Loucy (cell line): ENCODE results near the gene LOXHD1.
A peak's percentile ranks its signal among the peaks of the same experiment; 100 is the strongest.

Experiments used
- H2AFZ ChIP-seq: fragments of 200-600 bp; sonication (generic); 2 replicates; pipeline ENCODE4 v1.6.0; 2016; ENCODE audit warnings: antibody characterized with exemption, mild to moderate bottlenecking, low read length, moderate library complexity
- H3F3A ChIP-seq: fragments of 200-600 bp; 2 replicates; pipeline ENCODE4 v1.6.0; 2016; ENCODE audit warnings: antibody characterized with exemption, low read depth, mild to moderate bottlenecking
- H3K27me3 ChIP-seq: fragments of 200-600 bp; sonication (generic); 2 replicates; pipeline ENCODE4 v1.6.1; 2014; ENCODE audit warnings: low read length, mild to moderate bottlenecking; ENCODE audit not compliant: insufficient read depth, poor library complexity, severe bottlenecking
- H3K36me3 ChIP-seq: fragments of 200-600 bp; sonication (generic); 2 replicates; pipeline ENCODE4 v1.6.1; 2016; ENCODE audit warnings: low read length; ENCODE audit not compliant: insufficient read depth
- H3K4me1 ChIP-seq: fragments of 200-600 bp; sonication (generic); 2 replicates; pipeline ENCODE4 v1.5.1; 2014; ENCODE audit warnings: low read length, mild to moderate bottlenecking; ENCODE audit not compliant: insufficient read depth, poor library complexity, severe bottlenecking
- H3K4me2 ChIP-seq: fragments of 200-600 bp; sonication (generic); 2 replicates; pipeline ENCODE4 v1.6.0; 2014; ENCODE audit warnings: antibody characterized with exemption, low read length, low read depth, mild to moderate bottlenecking; ENCODE audit not compliant: poor library complexity, severe bottlenecking
- H3K4me3 ChIP-seq: fragments of 200-600 bp; sonication (generic); 2 replicates; pipeline ENCODE4 v1.5.1; 2014; ENCODE audit warnings: low read length, mild to moderate bottlenecking, mixed read lengths; ENCODE audit not compliant: poor library complexity, severe bottlenecking
- H3K79me2 ChIP-seq: fragments of 200-600 bp; sonication (generic); 2 replicates; pipeline ENCODE4 v1.6.1; 2014; ENCODE audit warnings: low read length; ENCODE audit not compliant: insufficient read depth
- H3K9ac ChIP-seq: fragments of 200-600 bp; sonication (generic); 2 replicates; pipeline ENCODE4 v1.6.0; 2014; ENCODE audit warnings: mild to moderate bottlenecking, low read depth, low read length, moderate library complexity; ENCODE audit not compliant: poor library complexity, severe bottlenecking
- H3K9me2 ChIP-seq: fragments of 200-600 bp; sonication (generic); replicated peaks from 2 replicates; pipeline ENCODE4 v1.6.1; 2016; ENCODE audit warnings: low read depth, low read length, mixed read lengths
- H3K9me3 ChIP-seq: fragments of 200-600 bp; sonication (generic); 2 replicates; pipeline ENCODE4 v1.6.1; 2014; ENCODE audit warnings: mild to moderate bottlenecking, antibody characterized with exemption, low read length, low read depth; ENCODE audit not compliant: insufficient read depth
- H4K20me1 ChIP-seq: fragments of 200-600 bp; sonication (generic); 2 replicates; pipeline ENCODE4 v1.6.0; 2014; ENCODE audit warnings: antibody characterized with exemption, low read length, mild to moderate bottlenecking; ENCODE audit not compliant: insufficient read depth, poor library complexity, severe bottlenecking
- CTCF ChIP-seq: fragments of 200-600 bp; sonication (generic); conservative IDR thresholded peaks from 2 replicates; pipeline ENCODE4 v1.5.1; 2014; ENCODE audit warnings: mild to moderate bottlenecking, antibody characterized with exemption, low read length
- EZH2phosphoT487 ChIP-seq: fragments of 200-600 bp; IDR thresholded peaks from 2 replicates; pipeline ENCODE4 v1.6.1; 2018; ENCODE audit warnings: antibody characterized with exemption, mild to moderate bottlenecking, moderate library complexity, borderline replicate concordance

LOXHD1 gene

GRCh38 chr18:46632401-46633071 lies 24.5 kb downstream of the LOXHD1 start:
- H3K36me3 ChIP-seq, result no peaks in the 10 kb centered on the region

DNA sequence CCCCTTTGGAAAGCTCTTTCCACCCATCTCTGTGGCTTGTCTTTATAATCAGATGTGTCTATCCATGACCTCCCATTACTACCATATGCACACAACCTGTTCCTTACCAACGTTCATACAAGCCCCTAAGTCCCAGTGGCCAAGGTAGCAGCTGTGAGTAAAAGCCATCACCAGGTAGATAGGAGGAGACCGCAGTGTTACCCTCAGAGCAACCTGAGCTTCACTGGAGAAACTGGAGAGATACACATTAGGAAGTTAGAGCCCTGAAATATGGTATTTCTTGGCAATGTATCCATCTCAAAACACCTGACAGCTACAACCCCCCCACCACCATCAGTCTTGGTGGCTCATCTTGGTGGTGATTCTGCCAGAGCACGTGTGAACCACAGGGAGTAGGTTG lies 26.0 kb downstream of the LOXHD1 start:
- no peaks in the 10 kb centered on the region for H4K20me1 ChIP-seq
- H3K4me3 ChIP-seq, result no peak overlapping the region
- peaks cover 3% of the 10 kb centered on the region for H3K4me1 ChIP-seq
- H2AFZ ChIP-seq, result no peak overlapping the region
- no peaks in the 10 kb centered on the region for H3K36me3 ChIP-seq
- H3K4me2 ChIP-seq, result no peak overlapping the region
- no peaks in the 10 kb centered on the region for H3K79me2 ChIP-seq
- H3K9me3 ChIP-seq, result no peaks in the 10 kb centered on the region
- H3K9ac ChIP-seq, result no peak overlapping the region
- no peaks in the 10 kb centered on the region for H3K27me3 ChIP-seq
- no peaks in the 10 kb centered on the region for H3K9me2 ChIP-seq
- no peaks in the 10 kb centered on the region for H3F3A ChIP-seq
- TF ChIP-seq EZH2phosphoT487 (no peak), CTCF (no peak)

More at GRCh38 chr18:46632401-46633071, 24.5 kb downstream of the LOXHD1 start:
- H3K4me1 ChIP-seq, result peaks cover 3% of the 10 kb centered on the region
- H4K20me1 ChIP-seq, result no peaks in the 10 kb centered on the region
- no peak overlapping the region for H3K4me2 ChIP-seq
- TF ChIP-seq CTCF, result no peak
- no peak for TF ChIP-seq EZH2phosphoT487
- no peak overlapping the region for H3K4me3 ChIP-seq
- H3K79me2 ChIP-seq, result no peaks in the 10 kb centered on the region
- no peak overlapping the region for H2AFZ ChIP-seq
- H3K27me3 ChIP-seq, result no peaks in the 10 kb centered on the region
- H3K9me3 ChIP-seq, result no peaks in the 10 kb centered on the region
- no peaks in the 10 kb centered on the region for H3K9me2 ChIP-seq
- H3K9ac ChIP-seq, result no peak overlapping the region
- H3F3A ChIP-seq, result no peaks in the 10 kb centered on the region

DNA sequence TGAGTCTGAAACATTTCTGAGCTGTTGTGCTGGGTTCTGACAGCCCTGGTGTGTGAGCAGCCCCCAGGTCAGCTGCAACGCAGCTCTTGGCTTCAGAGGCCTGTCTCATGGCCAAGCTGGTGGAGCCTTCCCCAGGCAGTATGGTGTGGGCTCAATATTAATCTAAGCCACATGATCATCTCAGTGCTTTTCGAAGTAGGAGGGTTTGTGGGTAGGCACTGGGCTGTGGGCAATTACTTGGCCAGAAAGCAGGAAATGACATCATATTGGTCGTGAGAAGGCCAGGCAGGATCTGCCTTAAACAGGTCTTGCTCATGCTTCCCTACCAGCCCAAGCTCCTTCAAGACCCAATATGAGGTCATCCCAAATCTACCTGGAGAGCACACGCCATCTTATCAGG lies 26.9 kb downstream of the LOXHD1 start:
- Histone ChIP-seq H3K79me2 (no peaks in the 10 kb centered on the region), H2AFZ (no peak overlapping the region), H3F3A (no peaks in the 10 kb centered on the region), H3K27me3 (no peaks in the 10 kb centered on the region), H3K4me3 (no peak overlapping the region), H4K20me1 (no peaks in the 10 kb centered on the region), H3K9ac (no peak overlapping the region), H3K9me2 (no peaks in the 10 kb centered on the region), H3K4me2 (peak overlapping the region; percentile 17), H3K9me3 (no peaks in the 10 kb centered on the region), H3K4me1 (peaks cover 3% of the 10 kb centered on the region), H3K36me3 (no peaks in the 10 kb centered on the region)
- no peak for TF ChIP-seq EZH2phosphoT487
- no peak for TF ChIP-seq CTCF
